ENCODE results near the gene PEAK3.

PEAK3 gene

GRCh38 chr19:2323707-2324106 is 41.7 kb upstream of the PEAK3 start:
- Histone ChIP-seq H3K4me1 (ENCODE audit: control insufficient read depth, insufficient read depth, low read length) (no peaks in the 10 kb centered on the region), H3K9me3 (ENCODE audit: control insufficient read depth, insufficient read depth, low read length) (no peaks in the 10 kb centered on the region), H3K9ac (ENCODE audit: low read depth, low read length) (no peak overlapping the region), H3K4me3 (ENCODE audit: low read depth, low read length) (no peak overlapping the region), H3K27me3 (ENCODE audit: control insufficient read depth, insufficient read depth, low read length) (no peaks in the 10 kb centered on the region), H3K36me3 (ENCODE audit: control insufficient read depth, insufficient read depth, low read length) (peaks cover 21% of the 10 kb centered on the region)

GRCh38 chr19:2321565-2322283 is 39.7 kb upstream of the PEAK3 start:
- Histone ChIP-seq H3K9me3 (ENCODE audit: control insufficient read depth, insufficient read depth, low read length) (no peaks in the 10 kb centered on the region), H3K36me3 (ENCODE audit: control insufficient read depth, insufficient read depth, low read length) (peaks cover 20% of the 10 kb centered on the region), H3K9ac (ENCODE audit: low read depth, low read length) (no peak overlapping the region), H3K4me3 (ENCODE audit: low read depth, low read length) (no peak overlapping the region), H3K27me3 (ENCODE audit: control insufficient read depth, insufficient read depth, low read length) (no peaks in the 10 kb centered on the region), H3K4me1 (ENCODE audit: control insufficient read depth, insufficient read depth, low read length) (no peaks in the 10 kb centered on the region)

- H3K9me3 ChIP-seq (ENCODE audit: control insufficient read depth, insufficient read depth, low read length): no peaks in the 10 kb centered on the region
- no peak overlapping the region for H3K9ac ChIP-seq (ENCODE audit: low read depth, low read length)
- no peak overlapping the region for H3K4me3 ChIP-seq (ENCODE audit: low read depth, low read length)
- peaks cover 17% of the 10 kb centered on the region for H3K36me3 ChIP-seq (ENCODE audit: control insufficient read depth, insufficient read depth, low read length)
- H3K27me3 ChIP-seq (ENCODE audit: control insufficient read depth, insufficient read depth, low read length): no peaks in the 10 kb centered on the region
- H3K4me1 ChIP-seq (ENCODE audit: control insufficient read depth, insufficient read depth, low read length): no peaks in the 10 kb centered on the region
These were observed 39.0 kb upstream of the PEAK3 start for GRCh38 chr19:2320939-2321338.

GRCh38 chr19:2320049-2320448 is 38.1 kb upstream of the PEAK3 start:
- H3K36me3 ChIP-seq (ENCODE audit: control insufficient read depth, insufficient read depth, low read length): peaks cover 15% of the 10 kb centered on the region
- H3K9ac ChIP-seq (ENCODE audit: low read depth, low read length): no peak overlapping the region
- no peaks in the 10 kb centered on the region for H3K27me3 ChIP-seq (ENCODE audit: control insufficient read depth, insufficient read depth, low read length)
- H3K4me1 ChIP-seq (ENCODE audit: control insufficient read depth, insufficient read depth, low read length): no peaks in the 10 kb centered on the region
- peaks cover 2% of the 10 kb centered on the region for H3K9me3 ChIP-seq (ENCODE audit: control insufficient read depth, insufficient read depth, low read length)
- no peak overlapping the region for H3K4me3 ChIP-seq (ENCODE audit: low read depth, low read length)

DNA sequence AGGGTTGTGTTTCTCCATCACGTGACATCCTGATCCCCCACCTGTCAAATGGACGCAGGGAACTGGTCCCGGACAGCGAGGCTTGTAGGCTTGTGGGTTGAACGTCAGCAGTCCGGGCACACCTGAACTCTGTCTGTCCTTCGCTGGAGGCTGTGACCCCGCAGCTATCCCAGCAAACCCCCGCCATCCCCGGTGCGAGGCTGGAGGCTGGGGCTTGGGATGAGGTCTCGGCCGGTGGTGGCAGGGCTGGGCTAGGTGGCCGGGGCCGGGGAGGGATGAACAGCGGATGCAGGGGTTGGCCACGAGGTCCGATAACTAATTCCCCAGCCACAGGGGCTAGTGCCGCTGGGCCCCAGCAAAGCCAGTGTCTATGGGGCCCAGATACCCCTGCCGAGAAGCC is 37.6 kb upstream of the PEAK3 start:
- H3K4me1 ChIP-seq (ENCODE audit: control insufficient read depth, insufficient read depth, low read length): no peaks in the 10 kb centered on the region

GRCh38 chr19:2318923-2319322 is 36.9 kb upstream of the PEAK3 start:
- Histone ChIP-seq H3K27me3 (ENCODE audit: control insufficient read depth, insufficient read depth, low read length) (no peaks in the 10 kb centered on the region), H3K9ac (ENCODE audit: low read depth, low read length) (no peak overlapping the region), H3K36me3 (ENCODE audit: control insufficient read depth, insufficient read depth, low read length) (peaks cover 6% of the 10 kb centered on the region), H3K9me3 (ENCODE audit: control insufficient read depth, insufficient read depth, low read length) (peaks cover 5% of the 10 kb centered on the region), H3K4me1 (ENCODE audit: control insufficient read depth, insufficient read depth, low read length) (no peaks in the 10 kb centered on the region), H3K4me3 (ENCODE audit: low read depth, low read length) (no peak overlapping the region)

More for the DNA sequence above, 37.6 kb upstream of the PEAK3 start:
- H3K9ac ChIP-seq (ENCODE audit: low read depth, low read length): no peak overlapping the region
- H3K36me3 ChIP-seq (ENCODE audit: control insufficient read depth, insufficient read depth, low read length): peaks cover 10% of the 10 kb centered on the region
- H3K9me3 ChIP-seq (ENCODE audit: control insufficient read depth, insufficient read depth, low read length): peaks cover 5% of the 10 kb centered on the region
- no peaks in the 10 kb centered on the region for H3K27me3 ChIP-seq (ENCODE audit: control insufficient read depth, insufficient read depth, low read length)
- H3K4me3 ChIP-seq (ENCODE audit: low read depth, low read length): no peak overlapping the region

DNA sequence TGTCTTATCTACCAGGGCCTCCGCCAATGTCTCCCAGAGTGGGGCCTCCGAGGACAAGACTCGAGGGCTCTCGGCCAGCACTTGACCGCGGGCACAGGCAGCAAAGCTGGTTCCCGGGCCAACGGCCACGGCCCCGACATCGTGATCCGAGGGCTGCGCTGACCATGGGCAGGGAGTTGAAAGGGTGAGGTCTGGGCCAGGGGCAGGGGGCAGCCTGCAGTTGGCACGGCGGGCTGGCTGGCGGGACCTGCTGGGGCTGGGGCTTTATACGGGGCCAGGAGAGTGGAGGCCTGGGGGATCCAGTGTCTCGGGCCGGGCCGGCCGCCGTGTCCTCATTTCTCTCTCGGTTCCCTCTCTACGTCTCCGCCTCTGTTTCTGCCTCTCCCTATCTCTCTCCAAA is 35.8 kb upstream of the PEAK3 start:
- H3K4me3 ChIP-seq (ENCODE audit: low read depth, low read length): no peak overlapping the region
- H3K9ac ChIP-seq (ENCODE audit: low read depth, low read length): no peak overlapping the region

GRCh38 chr19:2317300-2317699 is 35.3 kb upstream of the PEAK3 start:
- no peak overlapping the region for H3K4me3 ChIP-seq (ENCODE audit: low read depth, low read length)
- H3K9me3 ChIP-seq (ENCODE audit: control insufficient read depth, insufficient read depth, low read length): peaks cover 5% of the 10 kb centered on the region
- no peaks in the 10 kb centered on the region for H3K4me1 ChIP-seq (ENCODE audit: control insufficient read depth, insufficient read depth, low read length)
- no peak overlapping the region for H3K9ac ChIP-seq (ENCODE audit: low read depth, low read length)
- peaks cover 4% of the 10 kb centered on the region for H3K36me3 ChIP-seq (ENCODE audit: control insufficient read depth, insufficient read depth, low read length)
- H3K27me3 ChIP-seq (ENCODE audit: control insufficient read depth, insufficient read depth, low read length): no peaks in the 10 kb centered on the region

More for the DNA sequence above, 35.8 kb upstream of the PEAK3 start:
- H3K27me3 ChIP-seq (ENCODE audit: control insufficient read depth, insufficient read depth, low read length): no peaks in the 10 kb centered on the region
- H3K9me3 ChIP-seq (ENCODE audit: control insufficient read depth, insufficient read depth, low read length): peaks cover 5% of the 10 kb centered on the region
- no peaks in the 10 kb centered on the region for H3K4me1 ChIP-seq (ENCODE audit: control insufficient read depth, insufficient read depth, low read length)
- peaks cover 4% of the 10 kb centered on the region for H3K36me3 ChIP-seq (ENCODE audit: control insufficient read depth, insufficient read depth, low read length)

DNA sequence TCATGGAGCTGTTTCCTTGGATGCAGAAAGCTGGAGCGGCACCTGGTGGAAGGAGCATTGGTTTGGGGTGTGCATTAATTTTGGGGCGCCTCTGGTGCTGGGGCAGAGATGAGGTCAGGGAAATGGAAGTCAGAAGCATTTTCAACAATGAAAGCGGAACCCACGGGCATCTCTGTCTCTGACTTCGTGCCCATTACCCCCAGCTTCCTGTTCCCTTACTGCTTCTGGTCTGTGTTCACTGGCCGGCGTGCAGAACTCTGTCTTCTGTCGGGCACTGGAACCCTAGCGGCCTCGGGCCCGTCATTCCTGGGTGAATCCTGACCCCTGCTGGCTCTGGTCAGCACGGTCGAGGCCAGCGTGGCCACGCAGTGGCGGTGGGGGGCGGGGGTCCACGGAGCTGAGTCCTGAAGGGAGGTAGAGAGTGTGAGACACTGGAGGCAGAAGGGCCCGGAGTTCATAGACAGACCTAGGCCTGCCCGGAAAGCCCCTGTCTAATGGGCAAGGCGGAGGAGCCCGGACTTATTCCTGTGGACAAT is 33.9 kb upstream of the PEAK3 start:
- no peak overlapping the region for H3K9ac ChIP-seq (ENCODE audit: low read depth, low read length)
- H3K9me3 ChIP-seq (ENCODE audit: control insufficient read depth, insufficient read depth, low read length): peaks cover 5% of the 10 kb centered on the region
- H3K4me1 ChIP-seq (ENCODE audit: control insufficient read depth, insufficient read depth, low read length): no peaks in the 10 kb centered on the region
- no peaks in the 10 kb centered on the region for H3K36me3 ChIP-seq (ENCODE audit: control insufficient read depth, insufficient read depth, low read length)
- no peaks in the 10 kb centered on the region for H3K27me3 ChIP-seq (ENCODE audit: control insufficient read depth, insufficient read depth, low read length)
- no peak overlapping the region for H3K4me3 ChIP-seq (ENCODE audit: low read depth, low read length)

GRCh38 chr19:2315121-2315817 is 33.3 kb upstream of the PEAK3 start:
- no peak overlapping the region for H3K9ac ChIP-seq (ENCODE audit: low read depth, low read length)
- H3K9me3 ChIP-seq (ENCODE audit: control insufficient read depth, insufficient read depth, low read length): peaks cover 5% of the 10 kb centered on the region
- H3K4me1 ChIP-seq (ENCODE audit: control insufficient read depth, insufficient read depth, low read length): no peaks in the 10 kb centered on the region
- no peaks in the 10 kb centered on the region for H3K27me3 ChIP-seq (ENCODE audit: control insufficient read depth, insufficient read depth, low read length)
- H3K36me3 ChIP-seq (ENCODE audit: control insufficient read depth, insufficient read depth, low read length): no peaks in the 10 kb centered on the region
- H3K4me3 ChIP-seq (ENCODE audit: low read depth, low read length): no peak overlapping the region

- peak overlapping the region; percentile 18 for H3K4me3 ChIP-seq (ENCODE audit: low read depth, low read length)
- no peaks in the 10 kb centered on the region for H3K4me1 ChIP-seq (ENCODE audit: control insufficient read depth, insufficient read depth, low read length)
- peaks cover 5% of the 10 kb centered on the region for H3K9me3 ChIP-seq (ENCODE audit: control insufficient read depth, insufficient read depth, low read length)
- H3K36me3 ChIP-seq (ENCODE audit: control insufficient read depth, insufficient read depth, low read length): no peaks in the 10 kb centered on the region
- peaks cover 5% of the 10 kb centered on the region for H3K27me3 ChIP-seq (ENCODE audit: control insufficient read depth, insufficient read depth, low read length)
- no peak overlapping the region for H3K9ac ChIP-seq (ENCODE audit: low read depth, low read length)
These were observed 31.0 kb upstream of the PEAK3 start for GRCh38 chr19:2312820-2313501.

Measured in iPS-15b (cell line).